Measurements from ENCODE around the gene RBBP8.

Gene RBBP8

DNA sequence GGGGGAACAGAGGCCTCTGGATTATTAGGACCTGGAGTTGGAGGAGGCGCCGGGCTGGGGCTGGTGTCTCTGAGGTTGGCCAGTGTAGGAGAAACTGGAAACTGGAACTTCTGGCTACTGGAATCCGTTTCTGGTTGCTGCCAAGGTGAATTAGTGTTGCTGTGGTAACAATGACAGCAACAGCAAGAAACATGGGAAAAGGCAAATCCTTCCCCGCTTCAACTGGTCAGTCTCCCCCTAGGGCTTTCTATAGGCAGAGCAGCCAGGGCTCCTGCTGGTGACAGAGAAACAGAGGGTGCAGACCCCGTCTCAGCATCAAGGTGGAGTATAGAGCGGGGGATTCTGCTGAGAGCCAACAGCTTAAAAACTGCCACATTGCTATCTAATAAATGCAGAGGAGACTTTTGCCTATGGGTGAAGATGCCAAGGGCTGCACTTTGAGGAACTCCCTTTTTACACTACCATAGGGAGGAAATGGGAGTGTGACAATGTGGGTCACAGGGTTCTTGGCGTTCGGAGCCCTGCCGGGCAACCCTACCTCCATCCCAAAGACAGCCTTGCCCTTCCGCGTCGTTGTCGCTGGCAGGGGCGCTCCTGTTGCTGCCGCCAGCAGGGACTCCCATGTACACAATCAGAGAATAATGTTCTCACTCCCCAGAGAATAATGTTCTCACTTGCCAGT is 120.8 kb downstream of the RBBP8 start:
- no peak overlapping the region for H3K4me3 ChIP-seq (ENCODE audit: low read length)
- no peak for TF ChIP-seq ZNF274 (IDR thresholded peaks at IDR 0.05; ENCODE audit: low read depth, low read length)

DNA sequence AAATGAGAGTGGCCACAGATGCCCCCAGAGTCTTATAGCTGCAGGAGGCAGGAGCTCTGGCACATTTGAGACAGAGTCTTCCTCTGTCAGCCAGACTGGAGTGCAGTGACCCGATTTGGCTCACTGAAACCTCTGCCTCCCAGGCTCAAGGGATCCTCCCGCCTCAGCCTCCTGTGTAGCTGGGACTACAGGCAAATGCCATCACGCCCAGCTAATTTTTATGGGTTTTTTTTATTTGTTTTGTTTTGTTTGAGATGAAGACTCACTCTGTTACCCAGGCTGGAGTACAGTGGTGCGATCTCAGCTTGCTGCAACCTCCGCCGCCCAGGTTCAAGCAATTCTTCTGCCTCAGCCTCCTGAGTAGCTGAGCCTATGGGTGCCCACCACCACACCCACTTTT is 121.4 kb downstream of the RBBP8 start:
- no peak for TF ChIP-seq ZNF274 (IDR thresholded peaks at IDR 0.05; ENCODE audit: low read depth, low read length)
- H3K4me3 ChIP-seq (ENCODE audit: low read length): no peak overlapping the region

DNA sequence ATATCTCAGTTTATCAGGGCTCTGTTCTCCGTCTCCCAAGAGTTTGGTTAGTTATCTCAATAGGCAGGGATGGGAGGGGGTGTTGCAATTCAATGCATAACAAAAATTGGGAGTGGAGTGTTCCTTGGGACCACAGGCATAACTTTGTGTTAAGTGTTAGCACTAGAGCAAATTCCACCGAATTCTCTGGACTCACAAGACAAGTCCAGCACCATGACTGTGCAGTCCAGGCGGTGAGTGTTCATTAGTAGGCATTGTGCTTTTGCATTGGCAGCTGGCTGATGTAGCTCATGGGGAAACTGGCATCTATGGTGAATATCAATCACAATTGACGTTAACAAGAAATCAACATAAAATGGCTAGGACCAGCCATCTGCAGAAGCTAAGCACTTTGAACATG is 123.2 kb downstream of the RBBP8 start:
- H3K4me3 ChIP-seq (ENCODE audit: low read length): no peak overlapping the region
- TF ChIP-seq ZNF274 (IDR thresholded peaks at IDR 0.05; ENCODE audit: low read depth, low read length): no peak

DNA sequence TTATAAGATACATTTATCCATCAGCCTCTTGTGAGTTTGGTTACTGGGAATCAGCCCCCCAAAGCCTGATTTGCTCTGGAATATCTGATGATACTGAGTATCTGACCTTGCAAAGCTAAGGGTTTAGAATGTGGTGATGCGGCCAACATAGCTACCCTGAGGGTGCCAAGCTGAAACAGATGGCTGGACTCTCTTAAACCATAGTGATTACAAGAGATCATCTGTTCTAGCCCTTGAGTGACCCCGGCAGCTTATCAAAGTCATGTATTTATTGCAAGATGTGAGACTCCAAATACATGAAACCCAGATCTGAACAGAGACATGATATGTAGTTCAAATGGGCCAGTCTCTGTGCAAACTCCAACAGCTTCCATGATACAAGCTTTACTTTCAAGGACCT is 124.0 kb downstream of the RBBP8 start:
- no peak for TF ChIP-seq ZNF274 (IDR thresholded peaks at IDR 0.05; ENCODE audit: low read depth, low read length)
- no peak overlapping the region for H3K4me3 ChIP-seq (ENCODE audit: low read length)

DNA sequence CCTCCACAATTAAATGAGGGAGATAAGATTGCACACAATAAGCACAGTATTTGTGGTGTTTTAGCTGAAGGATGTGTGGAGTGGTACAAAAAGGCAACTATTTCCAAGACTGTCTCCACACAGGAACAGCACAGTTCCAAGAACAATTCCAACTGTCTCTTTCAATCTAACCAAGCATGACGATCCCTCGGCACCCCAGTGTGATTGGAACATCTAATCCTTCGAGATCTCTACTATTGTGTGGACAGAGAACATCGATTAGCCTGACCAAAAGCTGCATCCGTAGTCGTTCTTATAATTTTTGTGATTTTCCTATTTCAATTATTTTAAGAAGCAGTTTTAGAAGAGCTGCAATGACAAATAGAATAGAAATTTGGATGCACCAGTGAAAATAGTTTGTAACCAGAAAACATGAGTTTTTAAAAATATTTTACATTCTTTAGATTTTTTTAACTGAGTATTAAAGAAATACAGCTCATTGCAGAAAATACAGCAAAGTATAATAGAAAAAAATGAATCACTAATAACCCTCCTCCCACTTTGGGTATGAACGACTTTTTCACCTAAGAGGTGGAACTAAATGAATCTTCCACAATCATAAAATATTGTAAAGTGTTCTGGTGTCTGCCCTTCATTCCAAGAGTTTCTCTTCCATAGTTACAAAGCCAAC is 125.8 kb downstream of the RBBP8 start:
- no peak for TF ChIP-seq ZNF274 (IDR thresholded peaks at IDR 0.05; ENCODE audit: low read depth, low read length)

DNA sequence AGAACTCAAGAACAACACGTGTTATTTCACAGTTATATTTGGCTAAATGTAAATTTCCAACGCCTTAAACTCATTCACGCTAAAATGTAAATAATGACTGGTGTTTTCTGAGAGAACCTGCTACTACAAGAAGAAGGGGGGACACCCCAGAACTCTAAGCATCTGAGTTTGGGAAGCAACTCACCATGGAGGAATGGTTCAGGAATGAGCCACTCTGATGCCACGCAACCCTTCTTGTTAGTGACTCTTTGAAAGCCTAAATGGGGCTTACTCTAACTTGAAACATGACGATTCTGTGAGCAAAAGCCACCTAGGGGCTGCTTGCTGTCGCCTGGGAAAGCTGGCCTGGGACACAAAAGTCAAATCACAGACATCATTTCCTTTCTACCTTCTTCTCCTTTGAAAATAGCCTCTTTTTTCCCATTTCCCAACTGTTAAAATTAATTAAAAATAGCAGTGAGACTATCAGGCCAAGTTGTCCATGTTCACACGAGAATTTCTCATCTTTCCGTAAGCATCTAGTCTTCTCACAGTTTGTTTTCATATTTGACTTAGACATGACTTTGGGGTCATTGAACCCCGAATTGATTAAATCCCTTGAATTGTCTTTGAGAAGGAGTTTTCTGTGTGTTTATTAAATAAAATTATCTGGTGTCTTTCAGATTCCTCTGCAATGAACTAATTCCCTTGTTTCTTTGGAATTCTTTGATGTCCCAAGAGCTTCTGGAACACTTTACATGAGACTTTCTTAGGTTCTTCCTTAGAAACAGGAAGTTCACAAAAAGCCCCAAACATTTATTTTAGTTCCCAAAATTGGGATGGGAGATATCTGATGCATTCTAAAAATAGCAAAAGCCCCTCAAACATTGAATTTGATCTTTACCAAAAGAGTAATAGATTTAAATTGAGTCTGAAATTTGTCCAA is 126.7 kb downstream of the RBBP8 start:
- no peak overlapping the region for H3K4me3 ChIP-seq (ENCODE audit: low read length)
- no peak for TF ChIP-seq ZNF274 (IDR thresholded peaks at IDR 0.05; ENCODE audit: low read depth, low read length)

More for the DNA sequence above, 125.8 kb downstream of the RBBP8 start:
- no peak overlapping the region for H3K4me3 ChIP-seq (ENCODE audit: low read length)

DNA sequence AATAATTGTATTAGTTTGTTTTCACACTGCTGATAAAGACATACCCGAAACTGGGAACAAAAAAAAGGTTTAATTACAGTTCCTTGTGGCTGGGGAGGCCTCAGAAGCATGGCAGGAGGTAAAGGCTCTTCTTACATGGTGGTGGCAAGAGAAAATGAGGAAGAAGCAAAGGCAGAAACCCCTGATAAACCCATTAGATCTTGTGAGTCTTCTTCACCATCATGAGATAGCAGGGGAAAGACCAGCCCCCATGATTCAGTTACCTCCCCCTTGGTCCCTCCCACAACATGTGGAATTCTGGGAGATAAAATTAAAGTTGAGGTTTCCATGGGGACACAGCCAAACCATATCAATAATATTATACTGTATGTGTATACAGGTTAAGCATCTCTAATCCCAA is 128.9 kb downstream of the RBBP8 start:
- no peak overlapping the region for H3K4me3 ChIP-seq (ENCODE audit: low read length)
- no peak for TF ChIP-seq ZNF274 (IDR thresholded peaks at IDR 0.05; ENCODE audit: low read depth, low read length)

DNA sequence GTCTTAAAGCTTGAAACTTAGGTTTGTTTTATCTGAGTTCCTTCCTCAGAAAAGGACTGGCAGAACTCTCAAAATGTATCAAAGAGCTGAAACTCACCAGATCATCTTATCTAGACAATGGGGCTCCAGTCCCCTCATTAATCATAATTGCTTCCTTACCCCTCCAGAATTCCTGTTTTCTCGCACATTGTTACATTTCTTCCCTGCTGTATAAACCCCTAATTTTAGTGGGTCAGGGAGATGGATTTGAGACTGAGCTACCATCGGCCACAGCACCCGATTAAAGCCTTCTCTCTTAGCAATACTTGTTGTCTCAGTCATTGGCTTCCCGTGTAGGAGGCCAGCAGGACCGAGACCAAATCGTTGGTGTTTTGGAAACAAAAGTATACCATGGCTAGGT is 130.4 kb downstream of the RBBP8 start:
- no peak for TF ChIP-seq ZNF274 (IDR thresholded peaks at IDR 0.05; ENCODE audit: low read depth, low read length)
- H3K4me3 ChIP-seq (ENCODE audit: low read length): no peak overlapping the region

DNA sequence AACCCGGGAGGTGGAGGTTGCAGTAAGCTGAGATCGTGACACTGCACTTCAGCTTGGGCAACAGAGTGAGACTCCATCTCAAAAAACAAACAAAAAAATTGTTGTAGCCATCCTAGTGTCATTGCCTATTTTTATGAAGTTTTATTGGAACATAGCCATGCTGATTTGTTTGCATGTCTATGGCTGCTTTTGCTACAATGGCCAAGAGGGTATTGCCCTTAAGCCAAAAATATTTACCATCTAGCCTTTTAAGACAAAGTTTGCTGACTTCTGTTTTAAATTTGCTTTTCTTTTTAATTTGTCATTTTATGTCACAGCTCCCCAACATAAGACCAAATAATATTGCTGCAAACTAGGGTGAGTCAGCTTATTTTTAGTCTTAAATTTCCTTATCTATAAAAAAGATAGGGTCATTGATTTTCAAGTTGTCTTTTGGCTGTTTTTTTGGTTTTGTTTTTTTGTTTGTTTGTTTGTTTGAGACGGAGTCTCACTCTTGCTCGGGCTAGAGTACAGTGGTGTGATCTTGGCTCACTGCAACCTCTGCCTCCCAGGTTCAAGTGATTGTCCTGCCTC is 132.2 kb downstream of the RBBP8 start:
- TF ChIP-seq ZNF274 (IDR thresholded peaks at IDR 0.05; ENCODE audit: low read depth, low read length): no peak
- no peak overlapping the region for H3K4me3 ChIP-seq (ENCODE audit: low read length)

DNA sequence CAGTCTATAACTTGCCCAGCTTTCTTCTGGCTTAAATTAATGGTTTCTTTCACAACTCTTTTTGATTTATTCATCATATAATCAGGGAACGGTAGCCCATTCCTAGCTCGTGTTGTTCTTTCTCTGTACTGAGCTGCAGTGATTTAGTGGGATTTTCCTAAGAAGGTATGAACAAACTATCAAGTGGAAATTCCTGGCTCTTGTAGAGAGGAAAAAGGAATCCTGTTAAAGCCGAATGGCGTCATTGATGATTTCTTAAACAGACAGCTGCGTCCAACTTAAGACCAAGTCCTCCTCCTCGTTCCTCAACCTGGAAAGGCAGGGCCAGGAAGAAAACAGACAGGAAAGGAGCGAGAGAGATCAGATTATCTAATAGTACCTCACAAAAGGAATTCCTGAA is 132.9 kb downstream of the RBBP8 start:
- no peak overlapping the region for H3K4me3 ChIP-seq (ENCODE audit: low read length)

DNA sequence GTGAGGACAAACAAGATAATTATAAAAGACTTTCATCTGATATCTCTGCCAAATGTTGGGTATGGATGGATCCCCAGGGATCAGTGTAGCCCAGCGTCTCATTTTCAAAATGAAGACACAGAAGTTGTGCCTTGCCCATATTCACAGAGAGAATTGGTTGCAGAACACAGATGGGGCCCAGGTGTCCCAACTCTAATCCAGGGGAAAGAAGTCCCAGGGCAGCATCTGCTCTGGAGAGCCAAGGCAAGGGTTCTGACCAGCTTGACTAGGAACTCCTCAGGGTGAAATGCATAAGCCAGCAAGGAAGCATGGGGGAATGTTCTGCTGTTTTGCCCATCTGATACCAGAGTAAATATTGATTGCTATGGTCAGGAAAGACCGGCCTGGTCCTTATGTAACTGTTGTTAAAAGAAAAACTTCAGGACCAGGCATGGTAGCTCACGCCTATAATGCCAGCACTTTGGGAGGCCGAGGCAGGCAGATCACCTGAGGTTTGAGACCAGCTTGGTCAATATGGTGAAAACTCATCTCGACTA is 133.4 kb downstream of the RBBP8 start:
- no peak for TF ChIP-seq ZNF274 (IDR thresholded peaks at IDR 0.05; ENCODE audit: low read depth, low read length)
- H3K4me3 ChIP-seq (ENCODE audit: low read length): no peak overlapping the region

More for the DNA sequence above, 132.9 kb downstream of the RBBP8 start:
- no peak for TF ChIP-seq ZNF274 (IDR thresholded peaks at IDR 0.05; ENCODE audit: low read depth, low read length)

DNA sequence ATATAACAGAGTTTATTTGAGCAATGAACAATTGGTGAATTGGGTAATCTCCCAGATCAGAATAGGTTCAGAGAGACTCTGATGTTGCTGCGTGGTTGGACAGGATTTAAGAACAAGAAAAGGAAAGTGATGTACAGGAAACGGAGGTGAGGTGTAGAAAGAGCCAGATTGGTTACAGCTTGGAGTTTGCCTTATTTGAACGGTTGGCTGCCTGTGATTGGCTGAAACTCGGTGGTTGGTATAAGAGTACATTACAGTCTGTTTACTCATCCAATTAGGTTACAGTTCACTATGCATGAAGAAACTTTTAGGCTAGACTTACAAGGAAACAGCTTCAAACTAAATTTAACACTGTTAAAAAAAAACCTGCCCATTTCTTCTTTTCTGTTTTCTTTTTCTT is 134.1 kb downstream of the RBBP8 start:
- TF ChIP-seq ZNF274 (IDR thresholded peaks at IDR 0.05; ENCODE audit: low read depth, low read length): no peak

DNA sequence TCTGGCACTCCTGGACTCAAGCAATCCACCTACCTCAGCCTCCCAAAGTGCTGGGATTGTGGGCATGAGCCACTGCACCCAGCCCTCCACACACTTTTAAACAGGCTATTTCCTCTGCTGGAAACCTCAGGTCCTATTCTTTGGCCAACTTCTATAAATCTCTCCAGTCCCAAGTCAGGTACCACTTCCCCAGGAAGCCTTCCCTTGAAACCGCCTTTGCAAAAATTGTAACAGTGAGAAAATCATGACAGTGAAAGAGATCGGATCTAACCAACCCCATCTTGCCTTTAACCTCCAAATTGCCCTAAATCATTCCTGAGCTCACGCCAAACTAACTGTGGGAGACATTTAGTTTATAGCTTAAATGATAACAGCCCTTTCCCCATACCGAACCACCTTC is 134.9 kb downstream of the RBBP8 start:
- no peak for TF ChIP-seq ZNF274 (IDR thresholded peaks at IDR 0.05; ENCODE audit: low read depth, low read length)
- no peak overlapping the region for H3K4me3 ChIP-seq (ENCODE audit: low read length)

More for the DNA sequence above, 134.1 kb downstream of the RBBP8 start:
- no peak overlapping the region for H3K4me3 ChIP-seq (ENCODE audit: low read length)
